Omental fat pad (tissue), 4 donors: Measurements from ENCODE around the gene ST3GAL6. TPM values are rescaled to one million over a fixed set of nuclear protein-coding genes. Genes with fewer than 3 reads are reported as not detected.

ENCODE experiments used
- ATAC-seq: fragments of 150-250 bp; one replicate; pipeline ENCODE4 v1.9.1; 2016; ENCODE audit warnings: mild to moderate bottlenecking, moderate library complexity; ENCODE audit not compliant: low FRiP score
- DNase-seq: peaks from one replicate; pipeline ENCODE4 v3.0.0-alpha.2; 2019; ENCODE audit warnings: low spot score
- CTCF ChIP-seq, 3 donors: fragments of 450-650 bp; IDR thresholded peaks; one replicate each; pipeline ENCODE4 v1.5.1; 2016 to 2017; ENCODE audit warnings: antibody characterized with exemption in 3 of 3, mild to moderate bottlenecking in 3 of 3, moderate library complexity in 2 of 3
- total RNA-seq, 4 donors: library from RNA; depleted of rRNA; stranded (reverse); fragments of >200 nt; gene quantifications; one replicate each; pipeline ENCODE4 v1.1.0, GENCODE V29; 2016

Gene ST3GAL6
- total RNA-seq, 4 donors from 2014 or later, result 8.5 to 19.4 (median 16.0) TPM

GRCh38 chr3:98786364-98787006 is 23.3 kb downstream of the ST3GAL6 start:
- no peak for ATAC-seq
- DNase-seq, result no peak
- TF ChIP-seq CTCF (IDR thresholded peaks at IDR 0.05), result no peak

GRCh38 chr3:98787181-98787580 is 24.0 kb downstream of the ST3GAL6 start:
- no peak for ATAC-seq
- TF ChIP-seq CTCF (IDR thresholded peaks at IDR 0.05), result no peak

GRCh38 chr3:98788651-98789050 is 25.5 kb downstream of the ST3GAL6 start:
- no peak for TF ChIP-seq CTCF (IDR thresholded peaks at IDR 0.05)
- DNase-seq (no peak), ATAC-seq (no peak)

More at GRCh38 chr3:98787181-98787580, 24.0 kb downstream of the ST3GAL6 start:
- DNase-seq, result no peak

- DNase-seq, result no peak
- no peak for ATAC-seq
- TF ChIP-seq CTCF (IDR thresholded peaks at IDR 0.05), result no peak
These were observed 28.5 kb downstream of the ST3GAL6 start for GRCh38 chr3:98791341-98792325.

- TF ChIP-seq CTCF (IDR thresholded peaks at IDR 0.05), result no peak
- no peak for ATAC-seq
- DNase-seq, result no peak
These were observed 30.8 kb downstream of the ST3GAL6 start for GRCh38 chr3:98793971-98794370.

GRCh38 chr3:98796334-98796733 is 33.2 kb downstream of the ST3GAL6 start:
- DNase-seq (no peak), ATAC-seq (no peak)
- TF ChIP-seq CTCF (IDR thresholded peaks at IDR 0.05), result no peak
